ENCODE measurements around the gene TNS1.

The TNS1 gene

GRCh38 chr2:217909156-217909820, 93.5 kb downstream of the TNS1 start:
- DNase-seq = no peak

GRCh38 chr2:217908544-217908943, 94.3 kb downstream of the TNS1 start:
- DNase-seq = no peak

GRCh38 chr2:217907266-217907665, 95.5 kb downstream of the TNS1 start:
- no peak for DNase-seq

GRCh38 chr2:217906798-217907197, 96.0 kb downstream of the TNS1 start:
- no peak for DNase-seq

GRCh38 chr2:217905896-217906295, 96.9 kb downstream of the TNS1 start:
- no peak for DNase-seq

GRCh38 chr2:217905395-217905794, 97.4 kb downstream of the TNS1 start:
- peak; percentile 36 for DNase-seq

- DNase-seq = no peak
These were observed 98.2 kb downstream of the TNS1 start for GRCh38 chr2:217904614-217904965.

- DNase-seq = no peak
These were observed 98.8 kb downstream of the TNS1 start for GRCh38 chr2:217903859-217904613.

GRCh38 chr2:217903142-217903858, 99.5 kb downstream of the TNS1 start:
- no peak for DNase-seq

- no peak for DNase-seq
These were observed 100.2 kb downstream of the TNS1 start for GRCh38 chr2:217902379-217903141.

- no peak for DNase-seq
These were observed 100.9 kb downstream of the TNS1 start for GRCh38 chr2:217901835-217902378.

- no peak for DNase-seq
These were observed 101.4 kb downstream of the TNS1 start for GRCh38 chr2:217901400-217901799.

GRCh38 chr2:217900780-217901360, 101.9 kb downstream of the TNS1 start:
- DNase-seq = no peak

- no peak for DNase-seq
These were observed 102.6 kb downstream of the TNS1 start for GRCh38 chr2:217900010-217900779.

- DNase-seq = no peak
These were observed 103.4 kb downstream of the TNS1 start for GRCh38 chr2:217899231-217900009.

- peak; percentile 69 for DNase-seq
These were observed 104.7 kb downstream of the TNS1 start for GRCh38 chr2:217897816-217898806.

GRCh38 chr2:217897091-217897715, 105.6 kb downstream of the TNS1 start:
- no peak for DNase-seq

GRCh38 chr2:217895070-217895635, 107.6 kb downstream of the TNS1 start:
- no peak for DNase-seq

- DNase-seq = no peak
These were observed 109.4 kb downstream of the TNS1 start for GRCh38 chr2:217893440-217893839.
